HEK293T (cell line): ENCODE results near the gene CCDC77.

Experiments used
- CTCF ChIA-PET: fragments of 350-600 bp; formaldehyde crosslinking; extraction: SDS; loops from one replicate; lab custom pipeline; 2021; ENCODE audit warnings: antibody characterized with exemption, inconsistent platforms; lab: Yijun Ruan, JAX
- POLR2A ChIA-PET: fragments of 350-600 bp; formaldehyde crosslinking; extraction: SDS; loops from one replicate; lab custom pipeline; 2020; ENCODE audit warnings: antibody characterized with exemption, inconsistent platforms; lab: Yijun Ruan, JAX
- DNase-seq: peaks from one replicate; pipeline ENCODE4 v3.0.0; 2012; ENCODE audit warnings: mixed read lengths; ENCODE audit errors: extremely low spot score
- ARNT ChIP-seq: fragments of 450-650 bp; IDR thresholded peaks from 2 replicates; pipeline ENCODE4 v1.6.1; 2017; ENCODE audit warnings: mild to moderate bottlenecking
- BHLHE40 ChIP-seq: fragments of 450-650 bp; IDR thresholded peaks from 2 replicates; pipeline ENCODE4 v1.6.1; 2016; ENCODE audit warnings: mild to moderate bottlenecking, moderate library complexity, borderline replicate concordance
- CTBP1 ChIP-seq: fragments of 450-650 bp; IDR thresholded peaks from 2 replicates; pipeline ENCODE4 v1.6.1; 2016; ENCODE audit warnings: borderline replicate concordance
- ELF4 ChIP-seq: fragments of 450-650 bp; IDR thresholded peaks from 2 replicates; pipeline ENCODE4 v1.6.1; 2017; ENCODE audit warnings: antibody characterized with exemption
- FOXA1 ChIP-seq: fragments of 450-650 bp; IDR thresholded peaks from 2 replicates; pipeline ENCODE4 v1.6.1; 2016; ENCODE audit warnings: mild to moderate bottlenecking
- FOXK2 ChIP-seq: fragments of 450-650 bp; IDR thresholded peaks from 2 replicates; pipeline ENCODE4 v1.6.1; 2016; ENCODE audit warnings: mild to moderate bottlenecking
- FOXM1 ChIP-seq: fragments of 450-650 bp; IDR thresholded peaks from 2 replicates; pipeline ENCODE4 v1.6.1; 2017; ENCODE audit warnings: mild to moderate bottlenecking, borderline replicate concordance
- HDGF ChIP-seq: fragments of 450-650 bp; IDR thresholded peaks from 2 replicates; pipeline ENCODE4 v1.6.1; 2017; ENCODE audit warnings: antibody characterized with exemption, borderline replicate concordance
- L3MBTL2 ChIP-seq: fragments of 450-650 bp; conservative IDR thresholded peaks from 2 replicates; pipeline ENCODE4 v1.6.1; 2016; ENCODE audit warnings: mild to moderate bottlenecking
- LEF1 ChIP-seq: fragments of 450-650 bp; IDR thresholded peaks from 2 replicates; pipeline ENCODE4 v1.6.1; 2017; ENCODE audit warnings: mild to moderate bottlenecking, borderline replicate concordance
- NFRKB ChIP-seq: fragments of 450-650 bp; IDR thresholded peaks from 2 replicates; pipeline ENCODE4 v1.6.1; 2016; ENCODE audit warnings: mild to moderate bottlenecking, moderate library complexity
- SP1 ChIP-seq: fragments of 450-650 bp; IDR thresholded peaks from 2 replicates; pipeline ENCODE4 v1.6.1; 2017
- SUZ12 ChIP-seq: fragments of 450-650 bp; IDR thresholded peaks from 2 replicates; pipeline ENCODE4 v1.6.1; 2016; ENCODE audit warnings: mild to moderate bottlenecking
- TARDBP ChIP-seq: fragments of 450-650 bp; IDR thresholded peaks from 2 replicates; pipeline ENCODE4 v1.6.1; 2016
- ZNF384 ChIP-seq: fragments of 450-650 bp; IDR thresholded peaks from 2 replicates; pipeline ENCODE4 v1.6.1; 2016
- TF ChIP-seq, protein P1 (sequence below): fragments of 450-650 bp; IDR thresholded peaks from 2 replicates; pipeline ENCODE4 v1.6.1; 2016

Gene CCDC77

DNA sequence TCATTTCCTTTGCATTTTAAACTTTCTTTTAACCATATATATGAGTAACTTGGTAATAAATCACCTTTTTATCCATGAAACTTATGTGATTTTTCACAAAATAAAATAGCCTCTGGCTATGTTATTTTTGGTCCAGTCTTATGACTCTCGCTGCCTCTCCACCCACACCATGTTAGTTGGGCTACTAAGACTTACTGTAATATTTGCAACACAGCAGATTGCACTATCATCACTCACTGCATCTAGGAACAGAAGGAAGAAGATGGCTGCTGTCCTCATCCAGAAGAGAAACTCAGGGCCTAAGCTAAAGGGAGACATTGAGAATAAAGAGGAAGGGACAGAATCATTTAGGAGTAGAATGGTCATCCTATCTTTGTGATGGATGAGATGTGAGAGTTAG lies 45.7 kb downstream of the CCDC77 start:
- ChIA-PET POLR2A (no interaction called here), CTCF (no interaction called here)
- no peak for DNase-seq
- TF ChIP-seq SP1 (no peak), ZNF384 (no peak), FOXA1 (no peak), L3MBTL2 (no peak), HDGF (no peak), CTBP1 (no peak), ELF4 (no peak), SUZ12 (no peak), ARNT (no peak), FOXK2 (no peak), BHLHE40 (no peak), TARDBP (no peak), LEF1 (no peak), NFRKB (no peak)
- TF ChIP-seq, protein P1, sequence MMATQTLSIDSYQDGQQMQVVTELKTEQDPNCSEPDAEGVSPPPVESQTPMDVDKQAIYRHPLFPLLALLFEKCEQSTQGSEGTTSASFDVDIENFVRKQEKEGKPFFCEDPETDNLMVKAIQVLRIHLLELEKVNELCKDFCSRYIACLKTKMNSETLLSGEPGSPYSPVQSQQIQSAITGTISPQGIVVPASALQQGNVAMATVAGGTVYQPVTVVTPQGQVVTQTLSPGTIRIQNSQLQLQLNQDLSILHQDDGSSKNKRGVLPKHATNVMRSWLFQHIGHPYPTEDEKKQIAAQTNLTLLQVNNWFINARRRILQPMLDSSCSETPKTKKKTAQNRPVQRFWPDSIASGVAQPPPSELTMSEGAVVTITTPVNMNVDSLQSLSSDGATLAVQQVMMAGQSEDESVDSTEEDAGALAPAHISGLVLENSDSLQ: no peak

DNA sequence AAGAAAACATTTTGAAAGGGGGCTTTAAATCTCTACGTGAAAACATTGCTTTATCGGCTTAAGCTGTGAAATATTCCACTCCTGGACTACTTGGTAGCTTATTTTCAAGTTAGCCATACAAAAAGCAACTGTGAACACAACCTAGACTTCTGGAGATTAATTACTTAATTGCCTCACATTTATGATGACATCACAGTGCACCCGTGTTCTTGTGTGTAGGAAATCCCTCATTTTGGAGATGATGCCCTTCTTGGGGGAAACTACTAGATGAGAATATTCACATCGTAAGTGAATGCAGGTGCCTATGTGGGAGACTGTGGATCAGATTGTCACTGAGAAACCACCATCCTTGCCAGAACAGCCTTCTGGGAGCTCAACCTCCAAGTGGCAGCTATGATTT lies 47.8 kb downstream of the CCDC77 start:
- TF ChIP-seq ELF4 (no peak), NFRKB (no peak), TARDBP (no peak), SUZ12 (no peak), FOXM1 (no peak), SP1 (no peak), LEF1 (no peak), HDGF (no peak), FOXA1 (no peak), CTBP1 (no peak), ARNT (no peak), L3MBTL2 (no peak), FOXK2 (no peak), ZNF384 (no peak), BHLHE40 (no peak)
- TF ChIP-seq, protein P1: no peak
- POLR2A ChIA-PET: interaction anchor here (0.9 kb wide), 1 partner anchor 9 kb away, joined by 3 read pairs; no protein-coding TSS in a partner anchor

DNA sequence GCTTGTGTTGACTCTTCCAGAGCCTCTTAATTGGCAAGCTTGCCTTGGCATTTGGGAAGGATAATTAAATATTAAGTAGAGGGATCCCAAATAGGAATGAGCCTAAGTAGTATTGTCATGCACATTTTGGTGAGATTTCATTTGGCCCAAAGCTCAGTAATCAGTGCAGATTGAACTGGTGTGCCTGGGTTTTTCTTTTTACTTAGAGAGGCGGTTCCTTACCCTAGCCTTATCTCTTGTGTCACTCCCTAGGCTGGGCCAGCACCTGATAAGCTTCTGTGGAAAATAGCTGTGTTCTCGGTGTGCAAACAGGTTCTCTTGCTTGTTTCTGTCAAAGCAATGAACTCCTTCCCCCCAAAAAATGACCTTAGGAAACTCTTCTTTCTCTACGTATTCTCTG lies 49.0 kb downstream of the CCDC77 start:
- CTCF ChIA-PET: no interaction called here
- DNase-seq: no peak
- TF ChIP-seq FOXK2 (no peak), LEF1 (no peak), HDGF (no peak), CTBP1 (no peak), SP1 (no peak), TARDBP (no peak), ELF4 (no peak)
- POLR2A ChIA-PET: no interaction called here

More for the DNA sequence above, 47.8 kb downstream of the CCDC77 start:
- CTCF ChIA-PET: interaction anchor here (0.7 to 1.2 kb wide), 4 partner anchors 9 to 98 kb away, joined by 3 to 6 read pairs (median 4); partner anchors contain the start of gene CCDC77
- DNase-seq: no peak

DNA sequence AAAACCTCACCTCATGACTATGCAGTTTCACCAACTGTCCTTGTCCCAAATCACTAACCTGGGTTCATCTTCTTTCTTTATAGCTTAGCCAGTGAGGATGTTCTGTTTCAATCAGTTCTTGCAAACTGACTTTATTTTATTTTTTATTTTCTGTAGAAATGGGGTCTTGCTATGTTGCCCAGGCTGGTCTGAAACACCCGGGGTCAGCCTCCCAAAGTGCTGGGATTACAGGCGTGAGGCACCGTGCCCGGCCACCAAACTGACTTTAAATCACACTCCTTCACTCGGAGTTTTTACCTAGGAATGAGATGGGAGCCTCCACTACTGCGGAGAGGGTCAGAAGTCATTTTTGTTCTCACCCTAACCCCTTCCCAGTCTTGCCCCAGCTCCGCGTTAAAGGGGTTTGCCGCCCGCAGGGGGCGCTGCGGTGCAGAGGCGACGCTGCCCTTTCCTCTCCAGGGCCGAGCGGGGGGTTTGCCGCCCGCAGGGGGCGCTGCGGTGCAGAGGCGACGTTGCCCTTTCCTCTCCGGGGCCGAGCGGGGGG lies 51.3 kb downstream of the CCDC77 start:
- no peak for DNase-seq
- ChIA-PET POLR2A (no interaction called here), CTCF (interaction anchor here (2.6 kb wide), 1 partner anchor 11 kb away, joined by 10 read pairs; no protein-coding TSS in a partner anchor)
- TF ChIP-seq FOXM1: no peak
- no peak for TF ChIP-seq ELF4
- no peak for TF ChIP-seq SUZ12
- TF ChIP-seq ARNT: no peak

DNA sequence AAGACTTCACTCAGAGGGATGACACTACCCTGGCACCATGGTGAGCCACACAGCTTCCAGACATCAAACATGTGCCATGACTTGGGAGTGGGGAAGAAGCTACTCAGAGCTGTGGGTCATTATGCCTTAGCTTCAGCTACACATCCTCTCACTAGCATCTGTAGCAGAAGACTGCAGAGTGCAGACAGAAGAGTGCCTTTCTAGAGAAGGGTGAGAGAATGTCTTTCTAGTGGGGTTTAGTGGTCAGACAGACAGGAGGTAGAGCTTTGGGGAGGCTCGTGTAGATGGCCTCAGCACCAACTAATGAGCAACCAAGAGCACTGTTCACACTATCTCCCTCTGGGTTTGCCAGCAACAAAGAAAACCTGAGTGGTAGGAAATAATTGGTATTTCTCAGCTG lies 53.4 kb downstream of the CCDC77 start:
- ChIA-PET POLR2A (no interaction called here), CTCF (interaction anchor here (2.6 kb wide), 1 partner anchor 13 kb away, joined by 10 read pairs; no protein-coding TSS in a partner anchor)
- DNase-seq: no peak
- TF ChIP-seq ZNF384 (no peak), HDGF (no peak), FOXA1 (no peak), SP1 (no peak)

DNA sequence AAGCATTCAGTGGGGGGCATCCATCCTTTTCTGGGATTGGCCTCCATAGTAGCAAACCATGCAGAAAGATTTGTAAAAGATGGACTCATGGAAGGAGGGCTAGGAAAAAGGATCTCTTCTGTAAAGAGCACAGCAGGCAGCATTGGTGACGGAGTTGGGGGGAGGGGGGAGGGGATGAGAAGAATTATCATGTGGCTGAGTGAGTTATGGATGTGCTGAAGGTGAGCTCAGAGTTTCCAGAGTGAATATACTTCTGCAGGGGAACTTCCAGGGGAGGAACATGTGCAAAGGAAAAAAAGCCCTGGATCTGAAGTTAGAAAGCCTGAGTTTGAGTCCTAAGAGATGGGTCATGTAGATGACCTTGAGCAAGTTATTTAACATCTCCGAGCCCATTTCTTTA lies 54.4 kb downstream of the CCDC77 start:
- no peak for DNase-seq
- POLR2A ChIA-PET: no interaction called here
- TF ChIP-seq ARNT (no peak), LEF1 (no peak), ZNF384 (no peak), FOXA1 (no peak), FOXM1 (no peak)
- CTCF ChIA-PET: interaction anchor here (0.6 to 1.0 kb wide), 3 partner anchors 13 to 272 kb away, joined by 3 read pairs; no protein-coding TSS in a partner anchor

DNA sequence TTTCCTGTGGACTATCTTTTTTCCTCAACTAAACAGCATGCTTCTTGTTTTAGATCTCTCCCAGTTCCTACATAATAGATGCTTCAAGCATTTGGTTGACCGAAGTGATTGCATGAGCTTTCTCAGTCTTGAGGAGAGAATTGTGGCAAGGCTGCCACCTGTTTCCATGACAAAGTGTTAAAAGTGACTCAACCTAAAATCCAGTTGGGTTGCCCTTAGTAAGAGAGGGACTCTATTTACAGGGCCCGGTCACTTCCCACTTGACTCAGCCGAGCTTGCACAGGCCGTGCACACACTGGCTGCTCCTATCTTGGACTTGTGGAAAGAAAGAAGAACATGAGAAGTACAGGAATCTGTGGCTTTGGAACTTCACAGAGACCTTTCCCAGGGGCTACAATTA lies 56.2 kb downstream of the CCDC77 start:
- TF ChIP-seq CTBP1 (no peak), HDGF (no peak), ZNF384 (no peak)
- TF ChIP-seq, protein P1: no peak
- POLR2A ChIA-PET: interaction anchor here (0.9 kb wide), 1 partner anchor 9 kb away, joined by 3 read pairs; no protein-coding TSS in a partner anchor
- DNase-seq: no peak
- CTCF ChIA-PET: interaction anchor here (0.8 to 1.1 kb wide), 2 partner anchors 9 to 16 kb away, joined by 3 to 4 read pairs; no protein-coding TSS in a partner anchor
